Spleen (tissue), 7 donors: ENCODE data around the gene ABCD3.

Experiments
- CTCF ChIP-seq, 11 experiments: fragments of 200-600 bp in 7 of 11; fragments of 450-650 bp in 4 of 11; sonication (generic) in 4 of 11; IDR thresholded peaks in 8 of 11; conservative IDR thresholded peaks in 3 of 11; 1 replicate in 7 of 11; 2 replicates in 4 of 11; pipeline versions ENCODE4 v1.4.0 to v1.8.0; 2016 to 2021; ENCODE audit warnings: antibody characterized with exemption in 11 of 11, inconsistent platforms in 4 of 11, mild to moderate bottlenecking in 1 of 11
- POLR2A ChIP-seq, 3 donors: fragments of 450-650 bp; IDR thresholded peaks; one replicate each; pipeline ENCODE4 v1.5.1; 2017; ENCODE audit warnings: antibody characterized with exemption in 3 of 3, mild to moderate bottlenecking in 1 of 3
- POLR2AphosphoS5 ChIP-seq, 3 donors: sonication (generic); formaldehyde crosslinking; IDR thresholded peaks; one replicate each; pipeline ENCODE4 v1.5.1; 2017; ENCODE audit warnings: antibody characterized with exemption in 3 of 3
- donor health status: DM: no; HTN: no; CAD: no; lungs with moderate emphysema.
- donor health status: DM: no; HTN: no; CAD: no.
- donor health status: DM: no; HTN: no; CAD: no.

DNA sequence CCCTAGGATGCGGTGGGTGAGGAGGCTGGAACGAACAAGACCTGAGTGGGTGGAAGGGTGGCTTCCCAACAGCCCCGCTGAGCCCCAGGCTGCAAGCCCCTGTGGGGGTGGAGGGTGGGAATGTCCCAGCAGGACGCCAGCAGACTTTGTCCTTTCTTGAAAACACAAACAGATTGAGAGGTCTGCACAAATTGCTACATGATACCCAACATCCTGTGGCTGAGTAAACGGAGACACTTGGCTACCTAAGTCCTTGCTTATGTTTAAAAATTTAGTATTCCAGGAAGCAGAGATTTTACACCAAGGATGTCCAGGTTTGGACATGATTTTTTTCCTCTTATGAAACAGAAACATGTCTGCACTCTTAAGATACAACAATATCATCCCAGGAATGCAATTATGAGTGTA, 135.1 kb downstream of the ABCD3 start:
- TF ChIP-seq CTCF (IDR thresholded peaks at IDR 0.05 in 8 of 11, conservative IDR thresholded peaks at IDR 0.05 in 3 of 11): no peak
- no peak for TF ChIP-seq POLR2A (IDR thresholded peaks at IDR 0.05)
- no peak for TF ChIP-seq POLR2AphosphoS5 (IDR thresholded peaks at IDR 0.05)
